ENCODE measurements around the gene RHBDF1. TPM values are rescaled to one million over a fixed set of nuclear protein-coding genes. Genes with fewer than 3 reads are reported as not detected.

RHBDF1 gene
- total RNA-seq, 2 donors from 2014 or later = 55.4 to 79.5 TPM

- Histone ChIP-seq H3K27ac (no peak overlapping the region), H3K4me1 (replicated peaks) (peaks cover 3% of the 10 kb centered on the region), H3K9me3 (no peaks in the 10 kb centered on the region), H3K4me3 (no peak overlapping the region), H3K27me3 (replicated peaks; ENCODE audit: insufficient read depth) (no peaks in the 10 kb centered on the region), H3K36me3 (peaks cover 4 to 56% of the 10 kb centered on the region in 2 donors)
- intact Hi-C loops (cut with DNase I) = no loop called here
- TF ChIP-seq CTCF (IDR thresholded peaks at IDR 0.05) (no peak), POLR2AphosphoS5 (IDR thresholded peaks at IDR 0.05) (no peak), POLR2A (IDR thresholded peaks at IDR 0.05) (no peak)
- WGBS = 94% methylated on average over 21 of the region's 21 CpGs
- DNase-seq (ENCODE audit: low spot score) = no peak
Observed at GRCh38 chr16:62968-63391, 9.5 kb downstream of the RHBDF1 start.

- no peaks in the 10 kb centered on the region for H3K27me3 ChIP-seq (replicated peaks; ENCODE audit: insufficient read depth)
- H3K36me3 ChIP-seq = peaks cover 4 to 57% of the 10 kb centered on the region in 2 donors
- peaks cover 3% of the 10 kb centered on the region for H3K4me1 ChIP-seq (replicated peaks)
- intact Hi-C loops (cut with DNase I) = no loop called here
- no peak overlapping the region for H3K4me3 ChIP-seq
- no peak for DNase-seq (ENCODE audit: low spot score)
- 92% methylated on average over 34 of the region's 34 CpGs for WGBS
- no peaks in the 10 kb centered on the region for H3K9me3 ChIP-seq
- no peak overlapping the region for H3K27ac ChIP-seq
- TF ChIP-seq POLR2A (IDR thresholded peaks at IDR 0.05) (no peak), POLR2AphosphoS5 (IDR thresholded peaks at IDR 0.05) (no peak), CTCF (IDR thresholded peaks at IDR 0.05) (no peak)
Observed at GRCh38 chr16:62283-62967, 10.0 kb downstream of the RHBDF1 start.

- 94% methylated on average over 12 of the region's 32 CpGs for WGBS
- TF ChIP-seq CTCF (IDR thresholded peaks at IDR 0.05) = no peak
- TF ChIP-seq POLR2AphosphoS5 (IDR thresholded peaks at IDR 0.05) = no peak
- no peak for TF ChIP-seq POLR2A (IDR thresholded peaks at IDR 0.05)
- H3K4me3 ChIP-seq = no peak overlapping the region
- intact Hi-C loops (cut with DNase I) = no loop called here
- peaks cover 4 to 57% of the 10 kb centered on the region in 2 donors for H3K36me3 ChIP-seq
- H3K27me3 ChIP-seq (replicated peaks; ENCODE audit: insufficient read depth) = no peaks in the 10 kb centered on the region
- H3K9me3 ChIP-seq = no peaks in the 10 kb centered on the region
- H3K4me1 ChIP-seq (replicated peaks) = peaks cover under 1% of the 10 kb centered on the region
- H3K27ac ChIP-seq = no peak overlapping the region
- DNase-seq (ENCODE audit: low spot score) = no peak
Observed at GRCh38 chr16:61879-62281, 10.6 kb downstream of the RHBDF1 start.

- Histone ChIP-seq H3K36me3 (peaks cover 4 to 57% of the 10 kb centered on the region in 2 donors), H3K27me3 (replicated peaks; ENCODE audit: insufficient read depth) (no peaks in the 10 kb centered on the region), H3K27ac (no peak overlapping the region), H3K4me3 (no peak overlapping the region), H3K4me1 (replicated peaks) (no peaks in the 10 kb centered on the region), H3K9me3 (no peaks in the 10 kb centered on the region)
- intact Hi-C loops (cut with DNase I) = no loop called here
- 80% methylated on average over 89 of the region's 89 CpGs for WGBS
- no peak for DNase-seq (ENCODE audit: low spot score)
- TF ChIP-seq CTCF (IDR thresholded peaks at IDR 0.05) = no peak
- no peak for TF ChIP-seq POLR2A (IDR thresholded peaks at IDR 0.05)
- no peak for TF ChIP-seq POLR2AphosphoS5 (IDR thresholded peaks at IDR 0.05)
Observed at GRCh38 chr16:60929-61878, 11.2 kb downstream of the RHBDF1 start.

Measured in prostate gland (tissue), 2 donors.